H9 (cell line): ENCODE results near the gene ZNF433. TPM values are rescaled to one million over a fixed set of nuclear protein-coding genes. Genes with fewer than 3 reads are reported as not detected.

Experiments
- DNase-seq: peaks from one replicate; pipeline ENCODE4 v3.0.0-alpha.2; 2017
- H2AFZ ChIP-seq: one replicate; pipeline ENCODE4 v1.6.1; 2013; ENCODE audit warnings: mild to moderate bottlenecking, low read length, control low read depth, moderate library complexity
- H2AK5ac ChIP-seq: 2 replicates; pipeline ENCODE4 v1.6.1; 2013; ENCODE audit warnings: low read length, control low read depth, mixed read lengths; ENCODE audit not compliant: insufficient read length
- H2BK120ac ChIP-seq: one replicate; pipeline ENCODE4 v1.6.1; 2013; ENCODE audit warnings: low read depth, mild to moderate bottlenecking, low read length, control low read depth, inconsistent platforms; ENCODE audit not compliant: poor library complexity, severe bottlenecking
- H2BK12ac ChIP-seq: 2 replicates; pipeline ENCODE4 v1.6.1; 2013; ENCODE audit warnings: low read length, control low read depth, mixed read lengths, low read depth; ENCODE audit not compliant: insufficient read length
- H2BK15ac ChIP-seq: 2 replicates; pipeline ENCODE4 v1.6.1; 2013; ENCODE audit warnings: low read depth, low read length, control low read depth
- H2BK20ac ChIP-seq: one replicate; pipeline ENCODE4 v1.6.1; 2013; ENCODE audit warnings: low read depth, mild to moderate bottlenecking, low read length, control low read depth, inconsistent platforms; ENCODE audit not compliant: poor library complexity, severe bottlenecking
- H2BK5ac ChIP-seq: 2 replicates; pipeline ENCODE4 v1.6.1; 2013; ENCODE audit warnings: low read length, control low read depth, mixed read lengths; ENCODE audit not compliant: insufficient read length
- H3K14ac ChIP-seq: 2 replicates; pipeline ENCODE4 v1.6.1; 2013; ENCODE audit warnings: low read length, control low read depth; ENCODE audit not compliant: insufficient read depth
- H3K18ac ChIP-seq: 2 replicates; pipeline ENCODE4 v1.6.1; 2013; ENCODE audit warnings: low read depth, mild to moderate bottlenecking, mixed read lengths, low read length, control low read depth; ENCODE audit not compliant: insufficient read length
- H3K23ac ChIP-seq: 2 replicates; pipeline ENCODE4 v1.6.1; 2013; ENCODE audit warnings: low read length, control low read depth, mixed read lengths, low read depth; ENCODE audit not compliant: insufficient read length
- H3K23me2 ChIP-seq: 2 replicates; pipeline ENCODE4 v1.6.1; 2013; ENCODE audit warnings: low read depth, mild to moderate bottlenecking, mixed read lengths, low read length, control low read depth; ENCODE audit not compliant: insufficient read length, poor library complexity, severe bottlenecking
- H3K27ac ChIP-seq: 2 replicates; pipeline ENCODE4 v1.5.1; 2013; ENCODE audit warnings: low read length, control low read depth, mixed read lengths, low read depth; ENCODE audit not compliant: insufficient read length
- H3K27me3 ChIP-seq: 2 replicates; pipeline ENCODE4 v1.6.1; 2013; ENCODE audit warnings: low read length, control low read depth, inconsistent platforms; ENCODE audit not compliant: insufficient read depth
- H3K4ac ChIP-seq: 2 replicates; pipeline ENCODE4 v1.6.1; 2013; ENCODE audit warnings: low read depth, mild to moderate bottlenecking, control low read depth, inconsistent platforms, low read length, moderate library complexity
- H3K4me1 ChIP-seq: 2 replicates; pipeline ENCODE4 v1.6.1; 2013; ENCODE audit warnings: low read length, control low read depth, inconsistent platforms; ENCODE audit not compliant: insufficient read depth
- H3K4me2 ChIP-seq: 2 replicates; pipeline ENCODE4 v1.6.1; 2013; ENCODE audit warnings: low read length, control low read depth, mixed read lengths; ENCODE audit not compliant: insufficient read length, insufficient read depth
- H3K56ac ChIP-seq: 2 replicates; pipeline ENCODE4 v1.6.1; 2013; ENCODE audit warnings: low read depth, mild to moderate bottlenecking, mixed read lengths, low read length, control low read depth; ENCODE audit not compliant: insufficient read length
- H3K79me1 ChIP-seq: 2 replicates; pipeline ENCODE4 v1.6.1; 2013; ENCODE audit warnings: low read depth, mild to moderate bottlenecking, moderate library complexity, low read length, control low read depth, inconsistent platforms; ENCODE audit not compliant: insufficient read depth, poor library complexity, severe bottlenecking
- H3K79me2 ChIP-seq: 2 replicates; pipeline ENCODE4 v1.6.1; 2013; ENCODE audit warnings: low read length, control low read depth, inconsistent platforms; ENCODE audit not compliant: insufficient read depth
- H3K9ac ChIP-seq: 2 replicates; pipeline ENCODE4 v1.6.1; 2013; ENCODE audit warnings: low read length, control low read depth, mixed read lengths; ENCODE audit not compliant: insufficient read length; ENCODE audit errors: extremely low read depth
- H3K9me3 ChIP-seq: one replicate; pipeline ENCODE4 v1.6.1; 2013; ENCODE audit warnings: low read depth, low read length, inconsistent platforms; ENCODE audit not compliant: control insufficient read depth
- H3T11ph ChIP-seq: one replicate; pipeline ENCODE4 v1.6.1; 2013; ENCODE audit warnings: mild to moderate bottlenecking, low read length, control low read depth, inconsistent platforms
- H4K20me1 ChIP-seq: one replicate; pipeline ENCODE4 v1.6.1; 2013; ENCODE audit not compliant: control insufficient read depth, insufficient read length, insufficient read depth
- H4K5ac ChIP-seq: 2 replicates; pipeline ENCODE4 v1.6.1; 2013; ENCODE audit warnings: low read depth, mild to moderate bottlenecking, mixed read lengths, low read length, control low read depth; ENCODE audit not compliant: insufficient read length
- H4K8ac ChIP-seq: replicated peaks from 2 replicates; pipeline ENCODE4 v1.6.1; 2013; ENCODE audit warnings: low read length, control low read depth, mixed read lengths, low read depth; ENCODE audit not compliant: insufficient read length
- H4K91ac ChIP-seq: 2 replicates; pipeline ENCODE4 v1.6.1; 2013; ENCODE audit warnings: low read depth, mild to moderate bottlenecking, moderate library complexity, mixed read lengths, low read length, control low read depth; ENCODE audit not compliant: insufficient read length
- H3K27ac Mint-ChIP-seq, 3 experiments: 2 replicates in 2 of 3; 3 replicates in 1 of 3; pipeline ENCODE4 v1.8.0; 2020 to 2021; ENCODE audit warnings: mixed read lengths in 3 of 3, mild to moderate bottlenecking in 1 of 3, moderate library complexity in 1 of 3
- H3K27me3 Mint-ChIP-seq: 2 replicates; pipeline ENCODE4 v1.8.0; 2021; ENCODE audit warnings: low read depth, mild to moderate bottlenecking, moderate library complexity, mixed read lengths
- H3K36me3 Mint-ChIP-seq, 3 experiments: 2 replicates in 2 of 3; 3 replicates in 1 of 3; pipeline ENCODE4 v1.8.0; 2020 to 2021; ENCODE audit warnings: low read depth in 3 of 3, mixed read lengths in 3 of 3; ENCODE audit not compliant: insufficient read depth in 1 of 3
- H3K4me1 Mint-ChIP-seq, 2 experiments: 2 replicates each; pipeline ENCODE4 v1.8.0; 2020; ENCODE audit warnings: mixed read lengths in 2 of 2
- H3K4me3 Mint-ChIP-seq, 2 experiments: 2 replicates in 1 of 2; 3 replicates in 1 of 2; pipeline ENCODE4 v1.8.0; 2020 to 2021; ENCODE audit warnings: mild to moderate bottlenecking in 2 of 2, mixed read lengths in 2 of 2, moderate library complexity in 1 of 2
- H3K9me3 Mint-ChIP-seq, 2 experiments: 2 replicates in 1 of 2; 3 replicates in 1 of 2; pipeline ENCODE4 v1.8.0; 2020; ENCODE audit warnings: mild to moderate bottlenecking in 2 of 2, mixed read lengths in 2 of 2, moderate library complexity in 1 of 2
- CTCF ChIP-seq: fragments of 200-600 bp; sonication (generic); conservative IDR thresholded peaks from 3 replicates; pipeline ENCODE4 v1.8.0; 2021; ENCODE audit warnings: antibody characterized with exemption, mild to moderate bottlenecking
- WGBS: extraction: QIAGEN DNeasy Blood & Tissue Kit; methylation state at CpG from one replicate; pipeline ENCODE4 v1.1.7; 2013; ENCODE audit warnings: missing lambda C conversion rate, low lambda C conversion rate, mixed read lengths; ENCODE audit not compliant: insufficient read length; ENCODE audit errors: extremely low coverage; 5-methylcytosine and 5-hydroxymethylcytosine counted together
- total RNA-seq: library from RNA; stranded (reverse); gene quantifications from 2 replicates; pipeline ENCODE4 v1.2.1, GENCODE V29; 2021

The ZNF433 gene
- total RNA-seq, 1 experiment from 2014 or later, result 1.9 TPM

- Histone ChIP-seq H4K5ac (no peak overlapping the region), H3K23me2 (no peaks in the 10 kb centered on the region), H3K79me2 (no peaks in the 10 kb centered on the region), H2BK15ac (no peak overlapping the region), H3K27me3 (no peaks in the 10 kb centered on the region; the same call in 1 of the 2 replicates), H3K4ac (no peak overlapping the region), H2BK120ac (no peak overlapping the region), H3K4me1 (no peaks in the 10 kb centered on the region), H3K14ac (no peak overlapping the region), H4K20me1 (no peaks in the 10 kb centered on the region), H2BK12ac (no peak overlapping the region), H2AK5ac (no peak overlapping the region), H2BK5ac (no peak overlapping the region), H4K8ac (no peak overlapping the region), H3K4me2 (no peak overlapping the region), H3K56ac (no peak overlapping the region), H2AFZ (no peak overlapping the region), H2BK20ac (no peak overlapping the region), H3K18ac (no peak overlapping the region), H3K79me1 (no peaks in the 10 kb centered on the region), H3K23ac (no peak overlapping the region), H3K9me3 (peaks cover 3% of the 10 kb centered on the region), H3K27ac (no peak overlapping the region), H4K91ac (no peak overlapping the region), H3K9ac (no peak overlapping the region), H3T11ph (no peak overlapping the region)
- Mint-ChIP-seq H3K4me1 (peaks cover 1% of the 10 kb centered on the region in 2 experiments; a peak in 1 of 4 replicates), H3K4me3 (no peak overlapping the region; a peak in 1 of 5 replicates), H3K9me3 (peaks cover 21 to 50% of the 10 kb centered on the region in 2 experiments), H3K27me3 (peaks cover 17% of the 10 kb centered on the region), H3K36me3 (peaks cover 9 to 37% (median 30%) of the 10 kb centered on the region in 3 experiments), H3K27ac (no peak overlapping the region)
- WGBS, result no CpG with 5 or more reads among the region's 2 CpGs
- DNase-seq, result no peak
- no peak for TF ChIP-seq CTCF
These were observed 64.4 kb downstream of the ZNF433 start for GRCh38 chr19:11971041-11971440.
